ENCODE measurements around the gene GNG7.
"Not testable (repeated sequence)": the region's sequence is repeated elsewhere in the genome, so short reads cannot be mapped to it uniquely, and the experiment has no call there.

GNG7 gene

GRCh38 chr19:2617393-2618165 is 84.9 kb downstream of the GNG7 start:
- no peak for DNase-seq

GRCh38 chr19:2616741-2617392 is 85.6 kb downstream of the GNG7 start:
- DNase-seq, result no peak

DNA sequence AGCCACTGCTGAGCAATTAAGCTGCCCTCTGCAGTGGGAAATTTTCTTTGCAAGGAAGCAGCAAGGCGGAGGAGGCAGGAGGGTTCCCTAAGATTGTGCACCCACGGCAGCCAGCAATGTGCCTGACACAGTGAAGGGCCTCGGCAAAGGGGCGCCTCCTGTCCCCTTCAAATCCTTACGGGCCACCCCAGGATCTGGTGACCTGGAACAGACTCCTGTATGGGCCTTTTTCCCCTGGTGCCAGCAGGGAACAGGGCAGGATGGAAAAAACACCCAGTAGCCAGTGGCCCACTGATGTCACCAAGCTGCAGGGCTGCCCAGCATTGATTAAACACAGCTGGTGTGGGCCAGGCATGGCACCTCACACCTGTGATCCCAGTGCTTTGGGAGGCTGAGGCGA is 86.7 kb downstream of the GNG7 start:
- no peak for DNase-seq

DNA sequence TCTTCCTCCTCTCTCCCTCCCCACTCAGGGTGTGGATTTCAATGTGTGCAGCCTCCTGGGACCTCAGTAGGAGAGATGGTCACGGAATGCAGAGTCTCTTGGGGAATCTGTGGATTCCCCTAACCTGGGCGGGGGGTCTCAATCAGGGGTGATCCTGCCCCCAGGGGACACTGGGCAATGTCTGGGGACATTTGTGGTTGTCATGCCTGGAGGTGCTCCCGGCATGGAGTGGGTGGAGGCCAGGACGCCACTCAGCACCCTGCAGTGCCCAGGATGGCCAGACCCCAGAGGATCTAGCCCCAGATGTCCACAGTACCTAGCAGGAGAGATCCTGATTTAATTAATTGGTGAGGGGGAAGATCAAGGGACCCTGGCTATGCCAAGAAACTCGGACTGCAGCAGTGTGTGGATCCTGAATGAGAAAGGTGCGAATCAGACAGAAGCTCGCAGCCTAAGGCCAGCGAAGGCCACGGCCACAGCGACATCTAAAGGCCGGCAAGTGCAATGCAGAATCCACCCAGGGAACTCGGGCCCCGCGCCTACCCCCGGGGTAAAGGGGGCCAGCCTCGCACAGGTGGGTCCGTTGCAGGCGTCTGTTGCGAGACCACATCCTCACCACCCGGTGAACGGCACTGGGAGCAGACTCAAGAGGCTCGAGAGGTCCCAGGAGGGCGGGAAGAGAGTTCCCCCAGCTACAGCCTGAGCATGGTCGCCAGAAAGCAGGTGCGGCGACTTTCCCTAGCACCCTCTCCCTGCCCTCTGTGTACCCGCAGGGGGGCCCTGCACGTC is 88.8 kb downstream of the GNG7 start:
- no peak for DNase-seq

DNA sequence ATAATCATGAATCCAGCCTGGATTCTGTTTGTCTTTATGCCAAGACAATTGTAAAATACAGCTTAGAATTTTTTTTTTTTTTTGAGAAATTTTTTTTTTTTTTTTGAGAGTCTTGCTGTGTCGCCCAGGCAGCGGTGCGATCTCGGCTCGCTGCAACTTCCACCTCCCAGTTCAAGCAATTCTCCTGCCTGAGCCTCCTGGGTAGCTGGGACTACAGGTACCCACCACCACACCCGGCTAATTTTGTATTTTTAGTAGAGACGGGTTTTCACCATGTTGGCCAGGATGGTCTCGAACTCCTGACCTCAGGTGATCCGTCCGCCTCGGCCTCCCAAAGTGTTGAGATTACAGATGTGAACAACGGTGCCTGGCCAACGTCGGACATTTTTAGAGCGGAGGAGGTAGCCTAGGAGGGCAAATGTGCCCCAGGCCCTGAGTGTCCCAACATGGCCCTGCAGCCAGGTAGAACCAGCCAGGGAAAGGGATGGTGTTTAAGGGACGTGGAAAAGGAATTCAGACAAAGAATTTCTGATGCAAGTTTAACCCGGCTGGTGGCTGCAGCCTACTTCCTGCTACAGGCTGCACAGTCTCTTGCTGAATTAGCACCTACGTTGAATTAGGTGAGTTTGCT is 89.8 kb downstream of the GNG7 start:
- no peak for DNase-seq

GRCh38 chr19:2611483-2612464 is 90.7 kb downstream of the GNG7 start:
- DNase-seq, result no peak

DNA sequence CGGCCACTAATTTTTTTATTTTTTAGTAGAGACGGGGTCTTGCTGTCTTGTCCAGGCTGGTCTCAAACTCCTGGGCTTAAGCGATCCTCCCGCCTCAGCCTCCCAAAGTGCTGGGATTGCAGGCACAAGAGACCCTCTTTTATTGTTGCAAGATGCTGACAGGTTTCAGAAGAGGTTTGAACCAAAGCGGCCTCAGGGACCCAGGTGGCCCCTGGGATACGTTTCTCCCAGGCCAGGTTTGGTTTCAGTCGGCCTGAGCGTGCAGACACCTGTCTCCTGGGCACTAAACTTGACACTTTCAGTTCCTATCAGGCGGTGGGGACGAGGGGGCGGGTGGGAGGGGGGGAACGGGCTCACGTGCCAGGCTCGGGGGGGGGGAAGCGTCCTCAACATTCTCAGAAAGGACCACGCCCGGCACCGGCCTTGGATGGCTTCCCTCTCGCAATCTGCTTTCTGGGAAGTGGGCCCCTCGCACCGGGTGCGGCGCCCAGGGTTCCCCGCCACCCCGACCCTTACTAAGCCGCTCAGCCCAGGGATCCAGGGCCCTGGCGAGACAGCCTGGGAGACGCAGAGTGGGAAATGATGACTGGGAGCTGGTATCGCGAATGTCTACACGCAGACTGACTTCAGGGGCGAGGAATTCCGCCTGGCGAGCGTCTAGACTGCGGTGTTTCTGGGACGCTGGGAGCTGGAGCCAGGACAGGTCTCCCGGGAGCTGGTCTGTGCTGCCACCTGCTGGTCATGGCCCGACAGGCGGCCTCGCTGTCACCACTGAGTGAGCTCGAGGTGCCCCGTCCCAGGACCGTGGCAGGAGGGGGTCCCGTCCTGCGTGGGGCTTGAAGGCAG is 91.6 kb downstream of the GNG7 start:
- peak; percentile 94 for DNase-seq

GRCh38 chr19:2609389-2610116 is 92.9 kb downstream of the GNG7 start:
- DNase-seq, result no peak

DNA sequence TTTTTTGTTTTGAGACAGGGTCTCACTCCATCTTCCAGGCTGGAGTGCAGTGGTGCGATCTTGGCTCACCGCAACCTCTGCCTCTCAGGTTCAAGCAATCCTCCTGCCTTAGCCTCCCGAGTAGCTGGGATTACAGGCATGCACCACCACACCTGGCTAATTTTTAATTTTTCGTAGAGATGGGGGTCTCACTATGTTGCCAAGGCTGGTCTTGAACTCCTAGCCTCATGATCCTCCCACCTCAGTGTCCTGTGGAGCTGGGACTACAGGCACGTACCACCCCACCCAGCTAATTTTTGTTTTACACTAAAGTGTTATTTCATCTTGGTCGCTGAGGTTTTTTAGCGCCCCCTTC is 93.5 kb downstream of the GNG7 start:
- not testable (repeated sequence) for DNase-seq

DNA sequence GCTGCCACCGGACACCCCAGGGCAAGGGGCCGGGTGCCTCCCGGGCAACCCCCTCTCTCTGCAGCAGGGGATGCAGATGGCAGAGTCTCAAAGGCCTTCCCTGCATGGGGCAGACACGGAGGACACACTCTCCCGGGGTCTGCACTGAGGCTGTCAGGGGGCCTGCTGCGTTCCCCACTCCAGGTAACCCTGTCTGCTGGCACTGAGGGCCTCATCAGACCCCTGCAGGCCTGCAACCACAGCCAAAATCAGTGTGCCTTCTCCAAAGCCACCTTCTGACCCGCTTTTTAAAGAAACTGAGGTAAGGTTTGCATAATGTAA is 93.9 kb downstream of the GNG7 start:
- DNase-seq, result no peak

DNA sequence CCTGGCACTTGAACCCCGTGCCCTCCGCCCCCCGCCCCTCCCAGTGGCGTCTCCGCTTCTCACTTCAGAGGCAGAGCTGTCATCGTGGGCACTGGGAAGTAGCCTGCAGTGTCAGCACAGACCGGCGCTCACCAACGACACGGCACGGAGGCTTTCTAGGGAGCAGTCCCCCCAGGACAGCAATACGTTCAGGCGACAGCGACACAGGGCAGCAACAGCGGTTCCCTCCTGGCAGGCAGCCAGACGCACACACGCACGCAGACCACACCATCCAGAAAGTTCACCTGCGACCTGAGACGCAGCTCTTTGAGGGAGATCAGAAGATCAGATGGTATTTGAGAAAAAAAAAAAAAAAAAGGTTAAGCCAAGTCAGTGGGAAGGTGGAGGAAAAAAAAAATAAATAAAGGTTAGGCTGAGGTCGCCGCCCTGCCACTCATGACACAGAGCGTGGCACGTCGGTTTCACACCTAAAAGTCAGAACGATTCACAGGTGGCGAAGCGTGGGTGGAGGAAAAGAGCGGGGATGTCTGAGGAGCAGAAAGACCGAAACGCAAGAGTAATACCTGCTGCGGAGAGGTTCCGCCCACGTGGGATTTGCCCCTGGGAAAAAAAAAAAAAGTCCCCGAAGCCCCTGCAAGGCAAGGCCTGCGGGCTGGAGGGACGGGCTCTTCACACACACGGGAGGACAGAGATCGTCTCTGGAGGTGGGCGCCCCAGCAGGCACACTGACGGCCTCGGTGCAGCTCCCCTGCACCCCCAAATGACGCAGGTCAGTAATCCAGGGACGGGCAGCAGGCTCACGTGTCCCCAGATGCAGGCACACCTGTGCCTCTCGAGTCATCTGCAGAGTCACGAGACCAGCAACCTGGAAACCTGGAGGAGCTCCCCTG is 94.5 kb downstream of the GNG7 start:
- no peak for DNase-seq

- DNase-seq, result not testable (repeated sequence)
Measured at GRCh38 chr19:2606774-2607173, 95.7 kb downstream of the GNG7 start.

GRCh38 chr19:2605889-2606288 is 96.6 kb downstream of the GNG7 start:
- DNase-seq, result not testable (repeated sequence)

- DNase-seq, result no peak
Measured at GRCh38 chr19:2604747-2605329, 97.7 kb downstream of the GNG7 start.

DNA sequence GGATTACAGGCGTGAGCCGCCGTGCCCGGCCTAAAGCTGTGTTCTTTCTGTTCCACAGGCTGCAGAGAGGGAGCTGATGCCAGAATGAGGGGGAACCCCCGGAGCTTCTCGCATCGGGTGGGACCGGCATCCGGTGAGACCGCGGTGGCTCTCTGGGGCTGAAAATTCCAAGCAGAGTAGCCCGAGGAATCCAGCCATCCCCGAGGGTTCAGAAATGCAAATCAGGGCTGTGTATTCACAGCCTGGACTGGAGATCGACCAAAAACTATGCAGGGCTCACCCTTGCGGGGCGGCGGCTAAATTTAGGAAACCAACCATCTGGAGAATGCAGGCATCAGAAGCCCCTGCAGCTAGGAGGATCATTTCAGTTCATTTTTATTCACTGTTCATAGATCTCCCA is 99.2 kb downstream of the GNG7 start:
- DNase-seq, result no peak

DNA sequence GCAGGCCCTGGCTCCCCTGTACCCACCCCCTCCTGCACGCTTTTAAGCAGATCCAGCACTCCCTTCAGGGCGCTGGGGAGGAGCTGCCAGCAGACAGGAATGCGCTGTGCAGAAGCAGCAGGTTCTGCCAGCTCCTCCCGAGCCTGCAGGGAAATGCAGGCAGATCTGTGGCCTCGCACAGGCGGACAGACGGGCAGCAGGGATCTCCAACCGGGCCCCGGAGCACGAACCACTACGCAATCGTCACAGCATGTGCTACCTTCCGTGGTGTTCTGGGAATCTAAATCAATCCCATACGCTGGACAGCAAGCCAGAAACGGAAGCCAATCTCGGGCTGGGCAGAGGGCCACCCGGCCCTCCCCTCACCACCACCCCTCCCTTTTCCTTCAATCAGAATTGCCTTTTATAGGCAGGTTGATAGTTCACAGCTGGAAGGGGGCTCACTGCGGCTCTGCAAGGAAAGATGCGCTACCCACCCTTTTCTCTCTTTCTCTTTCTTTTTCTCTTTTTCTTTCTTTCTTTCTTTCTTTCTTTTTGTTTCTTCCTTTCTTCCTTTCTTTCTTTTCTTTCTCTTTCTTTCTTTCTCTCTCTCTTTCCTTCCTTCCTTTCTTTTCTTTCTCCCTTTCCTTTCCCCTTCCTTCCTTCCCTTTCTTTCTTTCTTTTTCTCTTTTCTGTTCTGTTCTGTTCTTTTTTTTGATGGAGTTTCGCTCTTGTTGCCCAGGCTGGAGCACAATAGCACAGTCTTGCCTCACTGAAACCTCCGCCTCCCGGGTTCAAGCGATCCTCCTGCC is 99.9 kb downstream of the GNG7 start:
- no peak for DNase-seq

GRCh38 chr19:2600914-2601870 is 101.3 kb downstream of the GNG7 start:
- DNase-seq, result no peak

Data from T1000 (cell line).